ENCODE measurements around the gene POFUT1. TPM values are rescaled to one million over a fixed set of nuclear protein-coding genes. Genes with fewer than 3 reads are reported as not detected.

POFUT1 gene
- total and polyA plus RNA-seq, 8 donors: 2.3 to 33.8 (median 11.2) TPM

DNA sequence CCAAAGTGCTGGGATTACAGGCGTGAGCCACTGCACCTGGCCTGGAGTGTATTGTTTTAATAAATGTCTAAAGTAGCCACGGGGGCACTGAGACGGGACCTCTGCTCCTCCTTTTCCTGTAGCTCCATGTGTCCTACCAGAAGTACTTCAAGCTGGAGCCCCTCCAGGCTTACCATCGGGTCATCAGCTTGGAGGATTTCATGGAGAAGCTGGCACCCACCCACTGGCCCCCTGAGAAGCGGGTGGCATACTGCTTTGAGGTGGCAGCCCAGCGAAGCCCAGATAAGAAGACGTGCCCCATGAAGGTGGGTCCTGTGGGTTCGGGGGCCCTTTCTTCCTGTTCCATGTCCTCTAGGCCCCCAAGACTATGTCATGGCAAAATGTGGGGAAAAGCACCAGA is 7.5 kb downstream of the POFUT1 start:
- intact Hi-C loops (cut with DNase I; ENCODE audit: low total_unique reads): no loop called here
- no peak for DNase-seq
- WGBS, 5 donors: 86 to 95% (median 94%) methylated on average over 8 of the region's 8 CpGs
- Histone ChIP-seq H3K4me1 (peaks cover 0 to 20% (median 2%) of the 10 kb centered on the region in 4 donors), H3K36me3 (peaks cover 20 to 100% (median 92%) of the 10 kb centered on the region in 4 donors), H3K4me3 (no peak overlapping the region), H3K27me3 (no peaks in the 10 kb centered on the region), H3K9me3 (no peaks in the 10 kb centered on the region), H3K27ac (no peak overlapping the region)
- TF ChIP-seq, protein P1, sequence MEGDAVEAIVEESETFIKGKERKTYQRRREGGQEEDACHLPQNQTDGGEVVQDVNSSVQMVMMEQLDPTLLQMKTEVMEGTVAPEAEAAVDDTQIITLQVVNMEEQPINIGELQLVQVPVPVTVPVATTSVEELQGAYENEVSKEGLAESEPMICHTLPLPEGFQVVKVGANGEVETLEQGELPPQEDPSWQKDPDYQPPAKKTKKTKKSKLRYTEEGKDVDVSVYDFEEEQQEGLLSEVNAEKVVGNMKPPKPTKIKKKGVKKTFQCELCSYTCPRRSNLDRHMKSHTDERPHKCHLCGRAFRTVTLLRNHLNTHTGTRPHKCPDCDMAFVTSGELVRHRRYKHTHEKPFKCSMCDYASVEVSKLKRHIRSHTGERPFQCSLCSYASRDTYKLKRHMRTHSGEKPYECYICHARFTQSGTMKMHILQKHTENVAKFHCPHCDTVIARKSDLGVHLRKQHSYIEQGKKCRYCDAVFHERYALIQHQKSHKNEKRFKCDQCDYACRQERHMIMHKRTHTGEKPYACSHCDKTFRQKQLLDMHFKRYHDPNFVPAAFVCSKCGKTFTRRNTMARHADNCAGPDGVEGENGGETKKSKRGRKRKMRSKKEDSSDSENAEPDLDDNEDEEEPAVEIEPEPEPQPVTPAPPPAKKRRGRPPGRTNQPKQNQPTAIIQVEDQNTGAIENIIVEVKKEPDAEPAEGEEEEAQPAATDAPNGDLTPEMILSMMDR (IDR thresholded peaks at IDR 0.05): no peak
- TF ChIP-seq EP300 (IDR thresholded peaks at IDR 0.05): no peak
- no peak for TF ChIP-seq POLR2A (IDR thresholded peaks at IDR 0.05)
- no peak for TF ChIP-seq POLR2AphosphoS5 (IDR thresholded peaks at IDR 0.05)

DNA sequence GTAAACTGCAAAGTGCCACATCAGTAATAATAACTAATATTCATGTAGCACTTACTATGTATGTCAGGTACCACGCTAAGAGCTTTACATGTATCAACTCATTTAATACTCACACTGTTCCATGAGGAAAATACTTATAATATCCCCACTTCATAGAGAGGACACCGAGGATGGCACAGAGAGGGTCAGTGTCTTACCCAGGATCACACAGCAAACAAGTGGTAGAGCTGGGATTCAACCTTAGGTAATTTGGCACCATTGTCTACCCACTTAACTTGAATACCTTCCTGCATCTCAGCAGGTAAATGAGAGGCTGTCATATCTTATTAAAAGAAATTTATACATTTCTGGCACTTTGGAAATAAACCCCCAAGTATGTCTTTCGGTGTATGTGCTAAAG is 8.0 kb downstream of the POFUT1 start:
- intact Hi-C loops (cut with DNase I; ENCODE audit: low total_unique reads): no loop called here
- H3K36me3 ChIP-seq: peaks cover 20 to 100% (median 92%) of the 10 kb centered on the region in 4 donors
- no peak overlapping the region for H3K27ac ChIP-seq
- no peak for DNase-seq
- TF ChIP-seq, protein P1 (IDR thresholded peaks at IDR 0.05): no peak
- TF ChIP-seq POLR2AphosphoS5 (IDR thresholded peaks at IDR 0.05) (no peak), EP300 (IDR thresholded peaks at IDR 0.05) (no peak), POLR2A (IDR thresholded peaks at IDR 0.05) (no peak)
- no peak overlapping the region for H3K4me3 ChIP-seq
- H3K4me1 ChIP-seq: peaks cover 0 to 17% (median 0%) of the 10 kb centered on the region in 4 donors
- no peaks in the 10 kb centered on the region for H3K9me3 ChIP-seq
- H3K27me3 ChIP-seq: no peaks in the 10 kb centered on the region
- 96 to 99% (median 97%) methylated on average over 3 of the region's 3 CpGs for WGBS, 5 donors

DNA sequence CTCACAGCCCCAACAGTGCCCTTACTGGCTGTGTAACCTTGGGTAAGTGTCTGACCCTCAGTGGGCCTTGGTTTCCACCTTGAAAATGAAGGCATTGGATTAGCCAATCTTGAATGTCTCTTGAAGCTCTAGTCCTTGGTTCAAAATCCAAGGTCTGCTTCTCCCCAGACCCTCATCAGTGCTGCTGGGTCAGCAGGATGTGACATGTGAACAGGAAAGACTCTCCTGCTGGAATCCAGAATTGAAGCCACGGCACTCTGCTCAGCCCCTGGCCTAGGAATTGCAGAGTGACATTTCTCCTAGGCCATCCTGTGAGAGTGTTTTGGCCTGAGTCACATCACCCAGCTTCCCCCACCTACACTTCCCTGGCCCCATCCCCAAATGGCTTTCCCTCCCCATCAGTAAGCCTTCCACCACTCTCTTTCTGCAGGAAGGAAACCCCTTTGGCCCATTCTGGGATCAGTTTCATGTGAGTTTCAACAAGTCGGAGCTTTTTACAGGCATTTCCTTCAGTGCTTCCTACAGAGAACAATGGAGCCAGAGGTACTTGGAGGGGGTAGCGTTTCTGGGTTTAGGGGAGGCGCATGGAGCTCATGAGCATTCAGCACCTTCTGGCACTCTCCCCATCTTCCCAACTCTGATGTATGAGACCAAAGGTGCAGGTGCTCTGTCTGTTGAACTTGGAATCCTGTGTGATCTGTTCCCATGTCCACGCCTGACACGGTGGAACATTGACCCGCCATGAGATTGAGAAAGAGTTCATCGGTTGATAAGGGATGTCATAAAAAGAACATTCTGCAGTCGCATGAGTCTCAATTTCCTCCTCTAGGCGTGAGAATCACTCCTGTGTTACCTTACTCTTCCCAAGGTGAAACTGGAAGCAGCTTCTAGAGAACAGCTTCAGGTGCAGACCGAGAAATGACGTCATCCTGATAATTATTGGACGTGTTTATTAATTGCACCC is 8.8 kb downstream of the POFUT1 start:
- no peak overlapping the region for H3K4me3 ChIP-seq
- TF ChIP-seq POLR2A (IDR thresholded peaks at IDR 0.05) (no peak), EP300 (IDR thresholded peaks at IDR 0.05) (no peak), POLR2AphosphoS5 (IDR thresholded peaks at IDR 0.05) (no peak)
- TF ChIP-seq, protein P1 (IDR thresholded peaks at IDR 0.05): no peak
- no peak overlapping the region for H3K27ac ChIP-seq
- peaks cover 20 to 100% (median 92%) of the 10 kb centered on the region in 4 donors for H3K36me3 ChIP-seq
- DNase-seq: no peak
- H3K9me3 ChIP-seq: no peaks in the 10 kb centered on the region
- intact Hi-C loops (cut with DNase I; ENCODE audit: low total_unique reads): no loop called here
- 81 to 95% (median 91%) methylated on average over 13 of the region's 13 CpGs for WGBS, 5 donors
- no peaks in the 10 kb centered on the region for H3K27me3 ChIP-seq
- H3K4me1 ChIP-seq: peaks cover 0 to 12% (median 0%) of the 10 kb centered on the region in 4 donors

DNA sequence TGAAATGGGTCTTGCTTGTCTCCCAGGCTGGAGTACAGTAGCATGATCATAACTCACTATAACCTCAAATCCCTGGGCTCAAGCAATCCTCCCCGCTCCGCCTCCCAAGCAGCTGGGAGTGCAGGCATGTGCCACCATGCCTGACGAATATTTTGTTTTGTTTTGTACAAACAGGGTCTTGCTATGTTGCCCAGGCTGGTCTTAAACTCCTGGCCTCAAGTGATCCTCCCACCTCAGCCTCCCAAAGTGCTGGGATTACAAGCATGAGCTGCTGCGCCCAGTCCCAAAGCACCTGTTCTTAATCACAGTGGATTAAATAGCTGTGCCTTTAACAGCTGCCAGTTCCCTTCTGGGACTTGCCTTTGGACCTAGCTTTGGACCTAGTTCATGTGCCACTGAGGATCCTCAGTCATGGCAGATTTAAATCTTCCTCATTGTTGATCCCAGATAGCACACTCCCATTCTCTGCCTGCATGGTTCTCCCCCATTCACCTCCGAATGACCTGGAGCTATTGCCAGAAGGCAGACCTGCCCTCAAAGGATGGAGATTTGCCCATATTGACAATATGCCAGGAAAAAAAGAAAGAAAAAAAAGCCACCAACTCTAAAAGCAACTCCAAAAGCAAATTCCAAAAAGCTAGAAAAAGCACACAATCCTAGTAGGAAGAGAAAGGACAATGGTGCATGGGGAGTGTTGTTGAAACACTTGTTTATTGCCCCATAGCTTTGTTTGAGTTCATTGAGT is 10.6 kb downstream of the POFUT1 start:
- Histone ChIP-seq H3K9me3 (no peaks in the 10 kb centered on the region), H3K27me3 (no peaks in the 10 kb centered on the region), H3K36me3 (peaks cover 29 to 100% (median 94%) of the 10 kb centered on the region in 4 donors), H3K4me3 (no peak overlapping the region), H3K27ac (no peak overlapping the region), H3K4me1 (peaks cover 0 to 4% (median 0%) of the 10 kb centered on the region in 4 donors)
- DNase-seq: no peak
- TF ChIP-seq, protein P1 (IDR thresholded peaks at IDR 0.05): no peak
- no peak for TF ChIP-seq POLR2A (IDR thresholded peaks at IDR 0.05)
- TF ChIP-seq POLR2AphosphoS5 (IDR thresholded peaks at IDR 0.05): no peak
- TF ChIP-seq EP300 (IDR thresholded peaks at IDR 0.05): no peak
- WGBS, 5 donors: 75 to 88% (median 86%) methylated on average over 5 of the region's 5 CpGs
- intact Hi-C loops (cut with DNase I; ENCODE audit: low total_unique reads): no loop called here

All from stomach (tissue), 9 donors.